Right lobe of liver (tissue), 4 donors: ENCODE results near the gene HOXB6.

Experiments
- POLR2A ChIP-seq: fragments of 450-650 bp; IDR thresholded peaks from one replicate; pipeline ENCODE4 v1.6.1; 2017; ENCODE audit warnings: antibody characterized with exemption, mild to moderate bottlenecking
- TF ChIP-seq, protein P1 (sequence below), 4 donors: fragments of 200-600 bp in 3 of 4; fragments of 450-650 bp in 1 of 4; IDR thresholded peaks; one replicate each; pipeline versions ENCODE4 v1.5.1 to v1.8.0; 2016 to 2022; ENCODE audit warnings: antibody characterized with exemption in 4 of 4, mild to moderate bottlenecking in 2 of 4
- donor health status: DM: no; HTN: no; CAD: no.
- donor health status: DM: no; HTN: no; CAD: no.
- donor health status: DM: no; HTN: yes; CAD: no.

DNA sequence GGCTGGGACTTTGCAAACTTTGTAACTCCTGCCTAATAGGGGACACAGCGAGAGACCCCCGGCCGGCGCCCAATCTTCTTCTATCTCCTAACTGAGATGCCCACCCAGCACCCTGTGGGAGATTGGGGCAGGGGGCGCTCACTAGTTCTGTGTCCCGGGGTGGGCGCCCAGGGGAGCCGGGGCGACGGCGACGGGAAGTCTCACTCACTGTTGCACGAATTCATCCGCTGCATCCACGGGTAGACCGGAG is 7.3 kb downstream of the HOXB6 start:
- TF ChIP-seq, protein P1, sequence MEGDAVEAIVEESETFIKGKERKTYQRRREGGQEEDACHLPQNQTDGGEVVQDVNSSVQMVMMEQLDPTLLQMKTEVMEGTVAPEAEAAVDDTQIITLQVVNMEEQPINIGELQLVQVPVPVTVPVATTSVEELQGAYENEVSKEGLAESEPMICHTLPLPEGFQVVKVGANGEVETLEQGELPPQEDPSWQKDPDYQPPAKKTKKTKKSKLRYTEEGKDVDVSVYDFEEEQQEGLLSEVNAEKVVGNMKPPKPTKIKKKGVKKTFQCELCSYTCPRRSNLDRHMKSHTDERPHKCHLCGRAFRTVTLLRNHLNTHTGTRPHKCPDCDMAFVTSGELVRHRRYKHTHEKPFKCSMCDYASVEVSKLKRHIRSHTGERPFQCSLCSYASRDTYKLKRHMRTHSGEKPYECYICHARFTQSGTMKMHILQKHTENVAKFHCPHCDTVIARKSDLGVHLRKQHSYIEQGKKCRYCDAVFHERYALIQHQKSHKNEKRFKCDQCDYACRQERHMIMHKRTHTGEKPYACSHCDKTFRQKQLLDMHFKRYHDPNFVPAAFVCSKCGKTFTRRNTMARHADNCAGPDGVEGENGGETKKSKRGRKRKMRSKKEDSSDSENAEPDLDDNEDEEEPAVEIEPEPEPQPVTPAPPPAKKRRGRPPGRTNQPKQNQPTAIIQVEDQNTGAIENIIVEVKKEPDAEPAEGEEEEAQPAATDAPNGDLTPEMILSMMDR (IDR thresholded peaks at IDR 0.05), result no peak
- no peak for TF ChIP-seq POLR2A
